HG03060 (cell line): ENCODE measurements around the gene SNN.

Experiments used
- ATAC-seq: cut with Tn5 transposase; IDR thresholded peaks from one replicate; pipeline ENCODE4 v1.9.1; 2021; ENCODE audit warnings: low read depth, moderate number of reproducible peaks; ENCODE audit not compliant: unreplicated experiment

The SNN gene

GRCh38 chr16:11666103-11667055 lies 1.9 kb upstream of the SNN start:
- no peak for ATAC-seq

- no peak for ATAC-seq
Observed at GRCh38 chr16:11667221-11667823, 933 bp upstream of the SNN start.

GRCh38 chr16:11668623-11669379 lies 546 bp downstream of the SNN start:
- no peak for ATAC-seq

- no peak for ATAC-seq
Observed at GRCh38 chr16:11669380-11670146, 1.3 kb downstream of the SNN start.

GRCh38 chr16:11670171-11671131 lies 2.2 kb downstream of the SNN start:
- no peak for ATAC-seq

- ATAC-seq, result no peak
Observed at GRCh38 chr16:11671271-11671670, 3.0 kb downstream of the SNN start.

GRCh38 chr16:11671676-11672075 lies 3.4 kb downstream of the SNN start:
- ATAC-seq, result no peak

- ATAC-seq, result no peak
Observed at GRCh38 chr16:11672206-11673090, 4.2 kb downstream of the SNN start.

GRCh38 chr16:11673091-11674000 lies 5.1 kb downstream of the SNN start:
- ATAC-seq, result no peak

- no peak for ATAC-seq
Observed at GRCh38 chr16:11674001-11674817, 6.0 kb downstream of the SNN start.

- no peak for ATAC-seq
Observed at GRCh38 chr16:11674818-11675560, 6.7 kb downstream of the SNN start.

GRCh38 chr16:11675561-11676511 lies 7.6 kb downstream of the SNN start:
- ATAC-seq, result no peak

- no peak for ATAC-seq
Observed at GRCh38 chr16:11676799-11677198, 8.5 kb downstream of the SNN start.

GRCh38 chr16:11677451-11677951 lies 9.2 kb downstream of the SNN start:
- no peak for ATAC-seq
